AG10803 (cell line): ENCODE measurements around the gene TTC28.
"Not testable (repeated sequence)": the region's sequence is repeated elsewhere in the genome, so short reads cannot be mapped to it uniquely, and the experiment has no call there.

Experiments used
- DNase-seq: peaks from one replicate; pipeline ENCODE4 v3.0.0; 2010; ENCODE audit warnings: low read depth
- H3K4me3 ChIP-seq: 2 replicates; pipeline ENCODE4 v1.5.1; 2011; ENCODE audit warnings: mild to moderate bottlenecking, low read length, control low read depth
- TF ChIP-seq, protein P1 (sequence below): conservative IDR thresholded peaks from 2 replicates; pipeline ENCODE4 v1.5.1; 2011; ENCODE audit warnings: mild to moderate bottlenecking, low read length, control low read depth, inconsistent platforms

TTC28 gene

DNA sequence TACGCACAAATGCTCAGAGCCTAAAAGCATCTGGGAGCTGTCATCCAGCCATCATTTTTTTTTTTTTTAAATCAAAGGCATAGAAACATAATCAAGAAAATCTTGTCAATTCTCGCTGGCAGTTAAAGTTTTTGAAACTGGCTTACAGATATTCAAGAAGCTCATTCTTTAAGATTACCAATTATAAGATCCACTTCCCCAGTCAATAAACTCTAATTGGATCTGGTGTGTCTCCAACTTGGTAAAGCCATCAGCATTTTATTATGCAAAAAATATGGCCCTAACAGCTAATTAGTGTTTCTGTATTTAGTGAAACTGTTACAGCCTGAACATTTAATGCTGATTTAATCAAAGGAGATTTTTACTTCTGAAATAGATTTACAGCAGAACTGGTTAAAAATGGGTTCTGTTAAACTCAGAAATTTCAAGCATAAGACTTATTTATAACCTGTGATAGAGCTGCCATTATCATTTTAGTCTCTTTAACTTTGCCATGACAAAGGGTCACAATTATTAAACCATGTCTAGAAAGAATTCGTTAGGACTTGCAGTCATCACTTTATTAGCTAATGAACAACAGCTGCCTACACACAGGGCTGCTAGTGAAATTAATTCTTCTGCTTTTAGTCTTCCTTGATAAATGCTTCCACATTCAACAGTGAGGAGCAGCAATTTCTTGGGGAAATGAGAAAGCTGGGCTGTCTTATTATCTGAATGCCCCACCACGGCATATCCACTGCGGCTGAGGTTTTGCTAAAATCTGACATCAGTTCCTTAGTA is 584.1 kb downstream of the TTC28 start:
- H3K4me3 ChIP-seq = no peak overlapping the region
- TF ChIP-seq, protein P1, sequence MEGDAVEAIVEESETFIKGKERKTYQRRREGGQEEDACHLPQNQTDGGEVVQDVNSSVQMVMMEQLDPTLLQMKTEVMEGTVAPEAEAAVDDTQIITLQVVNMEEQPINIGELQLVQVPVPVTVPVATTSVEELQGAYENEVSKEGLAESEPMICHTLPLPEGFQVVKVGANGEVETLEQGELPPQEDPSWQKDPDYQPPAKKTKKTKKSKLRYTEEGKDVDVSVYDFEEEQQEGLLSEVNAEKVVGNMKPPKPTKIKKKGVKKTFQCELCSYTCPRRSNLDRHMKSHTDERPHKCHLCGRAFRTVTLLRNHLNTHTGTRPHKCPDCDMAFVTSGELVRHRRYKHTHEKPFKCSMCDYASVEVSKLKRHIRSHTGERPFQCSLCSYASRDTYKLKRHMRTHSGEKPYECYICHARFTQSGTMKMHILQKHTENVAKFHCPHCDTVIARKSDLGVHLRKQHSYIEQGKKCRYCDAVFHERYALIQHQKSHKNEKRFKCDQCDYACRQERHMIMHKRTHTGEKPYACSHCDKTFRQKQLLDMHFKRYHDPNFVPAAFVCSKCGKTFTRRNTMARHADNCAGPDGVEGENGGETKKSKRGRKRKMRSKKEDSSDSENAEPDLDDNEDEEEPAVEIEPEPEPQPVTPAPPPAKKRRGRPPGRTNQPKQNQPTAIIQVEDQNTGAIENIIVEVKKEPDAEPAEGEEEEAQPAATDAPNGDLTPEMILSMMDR = no peak
- no peak for DNase-seq

DNA sequence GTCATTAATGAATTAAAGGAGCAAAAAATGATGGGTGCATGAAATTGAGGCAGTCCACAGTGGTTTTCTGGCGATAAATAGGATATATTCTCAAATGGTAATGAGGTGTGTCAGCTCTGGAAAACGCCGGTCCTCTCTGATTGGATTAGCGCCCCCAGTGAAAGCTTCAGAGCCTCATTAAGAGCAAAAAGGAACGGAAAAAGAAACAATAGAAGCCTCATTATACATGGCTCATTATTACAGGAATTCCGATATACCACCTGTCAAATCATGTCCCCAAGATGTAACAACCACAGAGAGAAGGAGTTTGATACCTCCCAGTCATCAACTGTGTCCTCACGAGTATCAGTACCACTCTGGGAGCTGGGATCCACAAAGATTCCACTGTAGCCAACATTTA is 584.9 kb downstream of the TTC28 start:
- TF ChIP-seq, protein P1 = no peak
- DNase-seq = no peak
- H3K4me3 ChIP-seq = no peak overlapping the region

DNA sequence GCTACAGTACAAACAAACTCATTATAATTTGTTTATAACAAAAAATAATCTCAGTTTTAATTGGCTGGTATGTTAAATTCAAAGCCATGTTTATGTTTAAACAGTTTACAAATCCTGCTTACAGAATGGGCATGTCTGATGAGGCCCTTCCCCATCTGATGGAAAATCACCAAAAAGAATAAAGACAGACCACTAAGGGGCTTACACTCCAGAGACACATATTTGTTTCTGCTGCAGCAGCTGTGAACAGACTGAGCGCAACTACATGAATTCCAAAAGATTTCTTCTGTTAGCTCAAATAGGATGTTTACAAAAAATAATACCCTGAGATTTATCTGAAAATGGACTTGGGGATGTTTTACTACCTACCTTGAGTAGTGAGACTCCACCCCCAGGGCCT is 585.9 kb downstream of the TTC28 start:
- TF ChIP-seq, protein P1 = no peak
- no peak overlapping the region for H3K4me3 ChIP-seq
- DNase-seq = no peak

DNA sequence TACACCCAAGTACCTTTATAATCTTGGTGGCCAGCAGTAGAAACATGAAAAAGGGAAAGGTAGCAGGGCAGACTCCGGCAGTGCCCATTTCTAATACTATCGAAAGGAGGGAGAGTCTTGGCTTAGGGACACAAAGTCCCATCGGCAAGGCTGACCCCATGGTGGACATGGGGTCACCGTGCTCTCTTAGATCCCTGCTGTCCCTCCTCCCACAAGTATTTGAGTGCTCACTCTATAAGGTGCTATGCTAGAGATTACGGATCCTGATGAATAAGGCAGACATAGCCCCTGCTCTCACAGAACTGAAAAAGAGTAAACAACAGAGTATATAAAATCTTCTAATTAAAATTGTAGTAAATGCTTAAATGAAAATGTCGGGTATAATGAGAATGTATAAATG is 588.2 kb downstream of the TTC28 start:
- no peak for DNase-seq
- H3K4me3 ChIP-seq = no peak overlapping the region
- TF ChIP-seq, protein P1 = no peak

DNA sequence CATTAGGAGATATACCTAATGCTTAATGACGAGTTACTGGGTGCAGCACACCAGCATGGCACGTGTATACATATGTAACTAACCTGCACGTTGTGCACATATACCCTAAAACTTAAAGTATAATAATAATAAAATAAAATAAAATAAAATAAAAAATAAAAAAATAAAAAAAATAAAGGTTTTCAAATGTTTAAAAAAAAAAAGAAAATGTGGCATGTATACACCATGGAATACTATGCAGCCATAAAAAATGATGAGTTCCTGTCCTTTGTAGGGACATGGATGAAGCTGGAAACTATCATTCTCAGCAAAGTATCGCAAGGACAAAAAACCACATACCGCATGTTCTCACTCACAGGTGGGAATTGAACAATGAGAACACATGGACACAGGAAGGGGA is 590.1 kb downstream of the TTC28 start:
- H3K4me3 ChIP-seq = not testable (repeated sequence)

DNA sequence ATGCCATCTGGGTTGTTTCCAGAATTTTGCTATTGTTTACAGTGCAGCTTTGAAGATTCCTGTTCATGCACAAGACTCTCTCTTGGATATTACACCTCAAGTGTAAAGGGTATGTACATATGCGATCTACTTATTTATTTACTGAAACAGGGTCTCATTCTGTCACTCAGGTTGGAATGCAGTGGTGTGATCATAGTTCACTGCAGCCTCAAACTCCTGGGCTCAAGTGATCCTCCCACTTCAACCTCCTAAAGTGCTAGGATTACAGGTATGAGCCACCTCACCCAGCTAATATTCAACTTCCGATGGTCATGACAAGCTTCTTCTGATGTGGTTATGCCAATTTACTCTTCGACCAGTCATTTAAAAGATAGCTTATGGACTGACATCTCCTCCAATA is 602.5 kb downstream of the TTC28 start:
- TF ChIP-seq, protein P1 = no peak
- no peak overlapping the region for H3K4me3 ChIP-seq
- no peak for DNase-seq

More for the DNA sequence above, 590.1 kb downstream of the TTC28 start:
- DNase-seq = not testable (repeated sequence)

DNA sequence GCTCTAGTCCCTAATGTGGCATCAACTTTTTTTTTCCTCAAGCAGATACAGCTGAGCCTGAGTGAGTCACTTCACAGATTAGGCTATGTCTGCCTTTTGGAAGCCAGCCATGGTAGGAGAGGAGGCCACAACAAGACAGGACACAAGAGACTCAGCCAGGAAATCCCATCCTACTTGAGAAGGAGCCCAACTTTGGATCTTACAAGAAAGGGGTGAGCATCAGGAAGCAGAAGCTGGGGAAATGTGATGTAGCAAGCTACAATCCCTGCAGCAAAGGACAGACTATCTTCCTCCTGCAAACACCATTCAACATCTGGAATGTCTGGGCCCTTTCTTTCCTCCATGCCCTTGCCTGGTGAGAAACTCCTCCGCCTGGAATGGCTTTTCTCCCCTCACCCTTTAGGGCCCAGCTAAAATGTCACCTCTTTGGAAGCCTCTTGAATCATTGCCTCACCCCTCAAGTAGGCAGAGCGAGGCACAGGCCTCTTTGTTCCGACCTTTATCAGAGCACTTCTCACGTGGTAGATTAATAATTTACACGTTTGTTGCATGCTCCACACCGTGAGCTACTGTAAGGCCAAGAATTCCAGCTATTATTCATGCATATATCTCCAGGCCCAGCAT is 604.2 kb downstream of the TTC28 start:
- TF ChIP-seq, protein P1 = no peak
- peak; percentile 87 for DNase-seq

More for the DNA sequence above, 604.2 kb downstream of the TTC28 start:
- no peak overlapping the region for H3K4me3 ChIP-seq
